Hepatocyte (in vitro differentiated cells): ENCODE data around the gene ALG11. TPM values are rescaled to one million over a fixed set of nuclear protein-coding genes. Genes with fewer than 3 reads are reported as not detected.

Experiments
- DNase-seq: peaks from one replicate; pipeline ENCODE4 v3.0.0-alpha.2; 2016; ENCODE audit warnings: low spot score
- H2AFZ ChIP-seq: fragments of 200-600 bp; sonication (generic); 2 replicates; pipeline ENCODE4 v1.6.0; 2016; ENCODE audit warnings: antibody characterized with exemption, mild to moderate bottlenecking
- H3K27ac ChIP-seq: fragments of 200-600 bp; sonication (generic); 2 replicates; pipeline ENCODE4 v1.5.1; 2016; ENCODE audit warnings: mild to moderate bottlenecking
- H3K27me3 ChIP-seq: fragments of 200-600 bp; sonication (generic); 2 replicates; pipeline ENCODE4 v1.6.1; 2016
- H3K36me3 ChIP-seq: fragments of 200-600 bp; sonication (generic); replicated peaks from 2 replicates; pipeline ENCODE4 v1.5.1; 2016; ENCODE audit warnings: low read depth; ENCODE audit not compliant: insufficient read depth
- H3K4me1 ChIP-seq: fragments of 200-600 bp; sonication (generic); 2 replicates; pipeline ENCODE4 v1.5.1; 2016; ENCODE audit warnings: mild to moderate bottlenecking, moderate library complexity; ENCODE audit not compliant: insufficient read depth
- H3K4me2 ChIP-seq: fragments of 200-600 bp; sonication (generic); 2 replicates; pipeline ENCODE4 v1.6.0; 2016
- H3K4me3 ChIP-seq: fragments of 200-600 bp; sonication (generic); 2 replicates; pipeline ENCODE4 v1.5.1; 2016; ENCODE audit warnings: mild to moderate bottlenecking
- H3K79me2 ChIP-seq: fragments of 200-600 bp; sonication (generic); 2 replicates; pipeline ENCODE4 v1.6.0; 2017; ENCODE audit warnings: mild to moderate bottlenecking
- H3K9me2 ChIP-seq: fragments of 200-600 bp; sonication (generic); replicated peaks from 2 replicates; pipeline ENCODE4 v1.6.0; 2017; ENCODE audit warnings: mild to moderate bottlenecking; ENCODE audit not compliant: insufficient read depth
- H3K9me3 ChIP-seq: fragments of 200-600 bp; sonication (generic); 2 replicates; pipeline ENCODE4 v1.5.1; 2016; ENCODE audit warnings: low read depth, mild to moderate bottlenecking
- H4K20me1 ChIP-seq: fragments of 200-600 bp; sonication (generic); 2 replicates; pipeline ENCODE4 v1.6.0; 2016; ENCODE audit warnings: mild to moderate bottlenecking; ENCODE audit not compliant: insufficient read depth, poor library complexity, severe bottlenecking
- EZH2 ChIP-seq: fragments of 200-600 bp; sonication (generic); IDR thresholded peaks from 2 replicates; pipeline ENCODE4 v1.6.1; 2016; ENCODE audit warnings: antibody characterized with exemption, mild to moderate bottlenecking, borderline replicate concordance
- EZH2phosphoT487 ChIP-seq: fragments of 200-600 bp; sonication (generic); IDR thresholded peaks from one replicate; pipeline ENCODE4 v1.6.1; 2018; ENCODE audit warnings: antibody characterized with exemption, mild to moderate bottlenecking, low read depth, moderate library complexity; ENCODE audit not compliant: unreplicated experiment, severe bottlenecking
- WGBS: methylation state at CpG from one replicate; pipeline ENCODE4 v1.1.6; 2016; ENCODE audit warnings: low lambda C conversion rate; ENCODE audit errors: missing lambda C conversion rate; 5-methylcytosine and 5-hydroxymethylcytosine counted together
- polyA plus RNA-seq: library from polyadenylated mRNA; unstranded; fragments of >200 nt; fragmentation: Nextera tagmentation; extraction: Ambion mirVana; gene quantifications from 2 replicates; pipeline ENCODE4 v1.2.1, GENCODE V29; 2016
- total RNA-seq: library from RNA; depleted of rRNA; stranded (reverse); fragments of >200 nt; gene quantifications from 2 replicates; pipeline ENCODE4 v1.2.3, GENCODE V29; 2014
- TF ChIP-seq, protein P1 (sequence below): fragments of 200-600 bp; sonication (generic); IDR thresholded peaks from 2 replicates; pipeline ENCODE4 v1.5.1; 2016; ENCODE audit warnings: antibody characterized with exemption, mild to moderate bottlenecking; ENCODE audit not compliant: poor library complexity

Gene ALG11
- total and polyA plus RNA-seq, 2 experiments from 2014 or later = 26.0 to 50.0 TPM

DNA sequence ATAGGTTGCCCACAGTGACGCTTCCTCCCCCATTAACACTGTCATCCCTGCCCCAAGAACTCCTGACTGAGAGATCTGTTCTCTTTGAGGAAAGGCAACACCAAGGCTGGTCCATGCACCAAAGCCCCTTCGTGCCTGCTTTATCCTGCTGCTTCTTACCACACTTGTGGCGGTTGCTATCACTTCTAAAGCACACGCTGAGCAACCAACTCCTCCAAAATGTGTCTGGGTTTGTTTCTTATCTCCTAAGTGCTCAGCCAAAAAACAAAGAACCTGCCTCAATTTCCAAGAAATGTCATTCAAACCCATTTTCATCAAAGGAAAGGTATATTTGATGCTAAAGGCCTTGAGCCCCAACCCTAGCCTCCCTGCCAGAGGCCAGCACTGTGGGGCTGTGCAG lies 15.6 kb upstream of the ALG11 start:
- no peaks in the 10 kb centered on the region for H4K20me1 ChIP-seq
- TF ChIP-seq EZH2 (no peak), EZH2phosphoT487 (no peak)
- TF ChIP-seq, protein P1, sequence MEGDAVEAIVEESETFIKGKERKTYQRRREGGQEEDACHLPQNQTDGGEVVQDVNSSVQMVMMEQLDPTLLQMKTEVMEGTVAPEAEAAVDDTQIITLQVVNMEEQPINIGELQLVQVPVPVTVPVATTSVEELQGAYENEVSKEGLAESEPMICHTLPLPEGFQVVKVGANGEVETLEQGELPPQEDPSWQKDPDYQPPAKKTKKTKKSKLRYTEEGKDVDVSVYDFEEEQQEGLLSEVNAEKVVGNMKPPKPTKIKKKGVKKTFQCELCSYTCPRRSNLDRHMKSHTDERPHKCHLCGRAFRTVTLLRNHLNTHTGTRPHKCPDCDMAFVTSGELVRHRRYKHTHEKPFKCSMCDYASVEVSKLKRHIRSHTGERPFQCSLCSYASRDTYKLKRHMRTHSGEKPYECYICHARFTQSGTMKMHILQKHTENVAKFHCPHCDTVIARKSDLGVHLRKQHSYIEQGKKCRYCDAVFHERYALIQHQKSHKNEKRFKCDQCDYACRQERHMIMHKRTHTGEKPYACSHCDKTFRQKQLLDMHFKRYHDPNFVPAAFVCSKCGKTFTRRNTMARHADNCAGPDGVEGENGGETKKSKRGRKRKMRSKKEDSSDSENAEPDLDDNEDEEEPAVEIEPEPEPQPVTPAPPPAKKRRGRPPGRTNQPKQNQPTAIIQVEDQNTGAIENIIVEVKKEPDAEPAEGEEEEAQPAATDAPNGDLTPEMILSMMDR = no peak
- DNase-seq = no peak
- H3K36me3 ChIP-seq = no peaks in the 10 kb centered on the region
- H3K9me2 ChIP-seq = no peaks in the 10 kb centered on the region
- WGBS = 85% methylated on average over 4 of the region's 4 CpGs
- H3K27ac ChIP-seq = peak overlapping the region; percentile 17
- H3K4me1 ChIP-seq = peaks cover 44% of the 10 kb centered on the region
- H2AFZ ChIP-seq = no peak overlapping the region
- H3K4me3 ChIP-seq = no peak overlapping the region
- H3K27me3 ChIP-seq = no peaks in the 10 kb centered on the region
- H3K9me3 ChIP-seq = no peaks in the 10 kb centered on the region
- no peak overlapping the region for H3K4me2 ChIP-seq
- peaks cover 75% of the 10 kb centered on the region for H3K79me2 ChIP-seq

DNA sequence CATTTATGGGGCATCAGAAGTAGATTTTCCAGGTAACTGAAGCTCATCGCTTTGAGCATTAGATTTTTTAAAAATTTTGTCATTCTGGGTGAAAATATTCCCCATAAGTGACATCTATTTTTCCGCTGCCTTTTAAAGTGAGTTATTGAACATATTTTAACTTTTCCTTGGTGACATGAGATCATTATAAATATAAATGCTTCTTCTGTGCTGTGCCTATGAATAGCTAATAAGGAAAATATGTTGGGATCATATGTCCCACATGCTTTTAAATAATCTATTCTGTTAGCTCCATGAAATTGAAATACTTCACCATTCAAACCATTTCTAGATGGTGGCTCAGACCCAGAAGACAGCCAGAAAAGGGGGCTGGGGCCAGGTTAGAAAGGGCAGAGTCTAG lies 15.0 kb upstream of the ALG11 start:
- peak overlapping the region; percentile 69 for H3K4me2 ChIP-seq
- peaks cover 44% of the 10 kb centered on the region for H3K4me1 ChIP-seq
- WGBS = 98% methylated on average over 2 of the region's 2 CpGs

GRCh38 chr13:51997641-51998330 lies 14.4 kb upstream of the ALG11 start:
- Histone ChIP-seq H2AFZ (no peak overlapping the region), H3K4me3 (no peak overlapping the region), H3K4me1 (peaks cover 44% of the 10 kb centered on the region), H4K20me1 (no peaks in the 10 kb centered on the region), H3K9me2 (no peaks in the 10 kb centered on the region), H3K79me2 (peaks cover 69% of the 10 kb centered on the region), H3K27ac (peak overlapping the region; percentile 74), H3K4me2 (peak overlapping the region; percentile 69), H3K36me3 (no peaks in the 10 kb centered on the region), H3K27me3 (no peaks in the 10 kb centered on the region), H3K9me3 (no peaks in the 10 kb centered on the region)
- TF ChIP-seq EZH2 = no peak
- TF ChIP-seq, protein P1 = no peak
- TF ChIP-seq EZH2phosphoT487 = no peak
- 51% methylated on average over 8 of the region's 8 CpGs for WGBS
- peak; percentile 72 for DNase-seq

More for the DNA sequence above, 15.0 kb upstream of the ALG11 start:
- no peak for DNase-seq
- H3K9me2 ChIP-seq = no peaks in the 10 kb centered on the region
- no peaks in the 10 kb centered on the region for H3K27me3 ChIP-seq
- H3K9me3 ChIP-seq = no peaks in the 10 kb centered on the region
- no peak overlapping the region for H2AFZ ChIP-seq
- peaks cover 75% of the 10 kb centered on the region for H3K79me2 ChIP-seq
- H3K4me3 ChIP-seq = no peak overlapping the region
- TF ChIP-seq, protein P1 = no peak
- no peak for TF ChIP-seq EZH2
- TF ChIP-seq EZH2phosphoT487 = no peak
- H3K27ac ChIP-seq = peak overlapping the region; percentile 67
- H4K20me1 ChIP-seq = no peaks in the 10 kb centered on the region
- H3K36me3 ChIP-seq = no peaks in the 10 kb centered on the region
